ENCODE measurements around the gene RAPGEFL1. TPM values are rescaled to one million over a fixed set of nuclear protein-coding genes. Genes with fewer than 3 reads are reported as not detected.
"Not testable (repeated sequence)": the region's sequence is repeated elsewhere in the genome, so short reads cannot be mapped to it uniquely, and the experiment has no call there.

RAPGEFL1 gene, protein sequence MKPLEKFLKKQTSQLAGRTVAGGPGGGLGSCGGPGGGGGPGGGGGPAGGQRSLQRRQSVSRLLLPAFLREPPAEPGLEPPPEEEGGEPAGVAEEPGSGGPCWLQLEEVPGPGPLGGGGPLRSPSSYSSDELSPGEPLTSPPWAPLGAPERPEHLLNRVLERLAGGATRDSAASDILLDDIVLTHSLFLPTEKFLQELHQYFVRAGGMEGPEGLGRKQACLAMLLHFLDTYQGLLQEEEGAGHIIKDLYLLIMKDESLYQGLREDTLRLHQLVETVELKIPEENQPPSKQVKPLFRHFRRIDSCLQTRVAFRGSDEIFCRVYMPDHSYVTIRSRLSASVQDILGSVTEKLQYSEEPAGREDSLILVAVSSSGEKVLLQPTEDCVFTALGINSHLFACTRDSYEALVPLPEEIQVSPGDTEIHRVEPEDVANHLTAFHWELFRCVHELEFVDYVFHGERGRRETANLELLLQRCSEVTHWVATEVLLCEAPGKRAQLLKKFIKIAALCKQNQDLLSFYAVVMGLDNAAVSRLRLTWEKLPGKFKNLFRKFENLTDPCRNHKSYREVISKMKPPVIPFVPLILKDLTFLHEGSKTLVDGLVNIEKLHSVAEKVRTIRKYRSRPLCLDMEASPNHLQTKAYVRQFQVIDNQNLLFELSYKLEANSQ
- total RNA-seq (2014; rRNA removed; shearing (Covaris generic)): 0.51 and 1.2 TPM in 2 replicates

DNA sequence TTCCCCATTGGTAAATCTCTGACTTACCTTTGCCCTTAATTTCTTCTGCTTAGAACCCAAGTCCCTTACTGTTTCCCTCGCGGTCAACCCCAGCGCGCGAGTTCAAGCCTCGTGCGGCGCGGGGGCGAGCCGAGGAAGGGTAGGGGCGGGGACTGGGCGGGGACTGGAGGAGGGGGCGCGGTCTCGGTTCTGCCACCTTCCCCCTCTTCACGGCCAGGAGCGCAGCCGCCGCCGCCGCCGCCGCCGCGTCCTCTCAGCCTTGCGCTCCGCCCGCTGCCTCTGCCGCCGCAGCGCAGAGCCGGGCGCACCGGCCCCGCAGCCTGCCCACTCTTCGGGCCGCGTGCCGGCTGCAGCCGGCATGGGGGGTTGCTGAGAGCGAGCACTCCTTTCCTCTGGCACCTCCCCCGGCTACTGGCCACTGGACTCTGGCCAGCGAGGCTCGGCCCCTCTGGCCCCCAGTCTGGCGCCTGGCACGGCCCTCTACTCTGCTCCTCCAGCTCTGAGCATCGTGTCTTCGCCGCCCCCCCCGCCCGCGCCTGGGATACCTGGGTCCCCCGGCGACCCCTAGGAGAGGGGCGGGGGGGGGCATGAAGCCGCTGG, at the start of gene RAPGEFL1:
TSS of gene RAPGEFL1 (plus strand) at position 196 of the 600 bp plus-strand sequence. CDS start at position 588, 392 bp downstream.
- peak; percentile 77 for DNase-seq (ENCODE audit: low read depth)

DNA sequence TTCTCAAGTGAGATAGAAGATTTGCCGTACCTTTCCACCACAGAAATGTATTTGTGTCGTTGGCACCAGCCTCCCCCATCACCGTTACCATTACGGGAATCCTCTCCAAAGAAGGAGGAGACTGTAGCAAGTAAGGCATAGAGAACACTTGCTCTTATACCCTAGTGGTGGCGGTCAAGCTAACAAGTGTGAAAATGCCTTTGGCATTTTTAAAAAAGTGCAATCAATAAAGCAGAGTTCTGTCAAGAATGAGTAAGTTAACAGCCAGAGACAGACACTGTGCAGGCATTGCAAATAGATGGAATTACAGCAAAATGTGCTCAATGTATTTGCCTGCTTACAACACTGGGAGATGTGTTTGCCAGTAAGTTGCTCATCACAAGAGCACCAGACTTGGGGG, 47.8 kb upstream of the RAPGEFL1 start:
- DNase-seq (ENCODE audit: low read depth): no peak

DNA sequence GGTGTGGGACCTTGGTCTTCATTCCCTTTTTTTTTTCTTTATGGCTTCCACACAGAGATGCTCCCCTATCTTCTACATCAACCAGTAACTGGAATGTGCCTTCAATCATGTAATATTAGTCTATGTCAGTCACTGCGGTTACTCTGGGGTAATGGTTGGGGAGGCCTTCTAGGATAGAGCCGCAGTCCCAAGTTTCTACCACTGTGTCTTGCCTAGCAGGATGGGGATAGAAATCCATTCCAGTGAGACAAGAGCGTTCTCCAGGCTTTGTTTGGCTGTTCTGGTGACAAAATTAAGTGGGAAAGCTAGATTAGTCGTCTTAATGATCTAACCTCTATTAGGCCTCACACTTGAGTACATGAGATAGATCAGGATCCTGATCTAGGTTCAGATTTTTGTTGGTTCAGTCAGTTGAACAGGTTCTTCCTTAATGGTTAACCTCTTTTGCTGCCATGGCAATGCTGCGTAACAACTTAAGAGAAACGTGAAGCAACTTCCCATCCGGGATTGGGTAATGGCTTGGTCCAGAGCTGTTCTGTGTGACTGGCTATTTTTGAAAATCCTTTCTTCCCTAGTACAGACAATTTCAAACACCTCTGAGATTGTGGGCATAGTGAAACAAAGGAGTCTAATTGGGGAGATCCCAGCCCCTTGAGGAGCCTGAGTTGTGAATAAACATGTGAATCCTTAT, 46.8 kb upstream of the RAPGEFL1 start:
- DNase-seq (ENCODE audit: low read depth): no peak

DNA sequence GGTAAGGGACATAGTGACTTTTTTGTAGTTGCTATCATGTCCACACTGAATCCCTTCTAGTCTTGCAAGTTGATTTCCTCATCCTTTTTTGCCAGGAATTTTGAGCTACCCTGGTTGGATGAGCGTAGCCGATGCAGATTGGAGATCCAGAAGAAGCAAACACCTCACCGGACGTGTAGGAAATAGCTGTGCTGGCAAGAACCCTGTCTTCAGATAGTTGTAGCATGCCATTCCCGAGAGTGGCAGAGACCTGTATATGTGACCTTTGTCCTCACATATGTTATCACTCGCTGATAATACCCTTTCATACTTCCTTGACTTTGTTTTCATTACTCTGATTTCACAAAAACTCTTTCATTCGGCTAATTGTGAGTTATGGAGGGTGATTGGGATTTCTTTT, 43.1 kb upstream of the RAPGEFL1 start:
- no peak for DNase-seq (ENCODE audit: low read depth)

DNA sequence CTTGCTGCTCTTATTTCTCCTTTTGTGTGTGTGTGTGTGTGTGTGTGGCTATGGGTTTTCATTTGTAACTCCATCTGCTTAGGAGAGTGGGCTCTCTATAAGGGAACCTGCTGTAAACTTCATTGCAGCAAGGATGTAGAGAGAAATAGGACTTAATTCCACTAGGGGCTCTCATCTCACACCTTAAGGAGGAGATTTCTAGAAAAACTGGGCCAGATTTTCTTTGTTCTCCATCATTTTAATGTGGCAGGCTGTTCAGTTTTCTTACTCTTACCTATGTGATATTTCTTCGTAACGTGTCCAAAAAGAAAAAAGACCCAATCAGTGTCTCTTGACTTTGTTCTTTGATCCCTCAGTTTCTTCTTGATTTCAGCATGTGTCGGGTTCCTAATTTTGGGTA, 41.5 kb upstream of the RAPGEFL1 start:
- DNase-seq (ENCODE audit: low read depth): no peak

DNA sequence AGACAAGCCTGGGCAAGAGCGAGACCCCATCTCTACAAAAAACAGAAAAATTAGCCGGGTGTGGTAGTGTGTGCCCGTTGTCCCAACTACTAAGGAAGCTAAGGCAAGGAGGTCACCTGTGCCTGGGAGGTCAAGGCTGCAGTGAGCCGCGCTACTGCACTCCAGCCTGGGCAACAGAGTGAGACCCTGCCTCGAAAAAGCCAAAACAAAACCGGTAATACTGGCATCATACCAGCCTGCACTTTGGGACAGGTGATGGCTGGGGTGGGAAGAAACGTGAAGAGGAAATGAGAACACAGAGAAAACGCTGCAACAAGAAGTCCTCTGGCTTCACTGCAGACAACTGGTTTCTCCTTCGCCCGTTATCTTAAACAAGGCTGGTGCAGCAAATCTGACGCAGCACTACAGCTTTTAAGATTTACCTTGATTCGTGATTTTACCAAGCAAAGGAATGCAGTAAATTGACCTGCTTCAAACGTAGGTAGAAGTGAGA, 37.7 kb upstream of the RAPGEFL1 start:
- no peak for DNase-seq (ENCODE audit: low read depth)

DNA sequence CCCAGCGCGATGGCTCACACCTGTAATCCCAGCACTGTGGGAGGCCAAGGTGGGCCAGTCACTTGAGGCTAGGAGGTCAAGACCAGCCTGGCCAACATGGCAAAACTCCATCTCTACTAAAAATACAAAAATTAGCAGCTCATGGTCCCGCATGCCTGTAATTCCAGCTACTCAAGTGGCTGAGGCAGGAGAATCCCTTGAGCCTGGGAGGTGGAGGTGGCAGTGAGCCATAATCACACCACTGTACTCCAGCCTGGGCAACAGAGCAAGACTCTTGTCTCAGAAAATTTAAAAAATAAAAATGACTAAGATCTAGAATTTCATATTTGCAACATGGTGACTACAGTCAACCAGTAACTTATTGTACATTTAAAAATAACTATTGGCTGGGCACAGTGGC, 34.1 kb upstream of the RAPGEFL1 start:
- DNase-seq (ENCODE audit: low read depth): not testable (repeated sequence)

DNA sequence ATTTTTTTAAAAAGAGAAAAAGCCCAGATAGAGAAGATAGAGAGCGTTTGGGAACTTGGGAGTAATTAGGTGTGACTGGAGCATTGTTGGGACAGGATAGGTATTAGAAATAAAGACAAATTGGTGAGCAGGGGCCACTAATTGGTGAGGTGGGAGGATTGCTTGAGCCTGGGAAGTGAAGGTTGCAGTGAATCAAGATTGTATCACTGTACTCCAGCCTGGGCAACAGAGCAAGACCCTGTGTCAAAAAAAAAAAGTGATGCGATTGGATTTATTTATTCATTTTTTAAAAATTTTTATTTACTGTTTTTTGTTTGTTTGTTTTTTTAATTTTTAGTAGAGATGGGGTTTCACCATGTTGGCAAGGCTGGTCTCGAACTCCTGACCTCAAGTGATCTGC, 31.8 kb upstream of the RAPGEFL1 start:
- DNase-seq (ENCODE audit: low read depth): no peak

DNA sequence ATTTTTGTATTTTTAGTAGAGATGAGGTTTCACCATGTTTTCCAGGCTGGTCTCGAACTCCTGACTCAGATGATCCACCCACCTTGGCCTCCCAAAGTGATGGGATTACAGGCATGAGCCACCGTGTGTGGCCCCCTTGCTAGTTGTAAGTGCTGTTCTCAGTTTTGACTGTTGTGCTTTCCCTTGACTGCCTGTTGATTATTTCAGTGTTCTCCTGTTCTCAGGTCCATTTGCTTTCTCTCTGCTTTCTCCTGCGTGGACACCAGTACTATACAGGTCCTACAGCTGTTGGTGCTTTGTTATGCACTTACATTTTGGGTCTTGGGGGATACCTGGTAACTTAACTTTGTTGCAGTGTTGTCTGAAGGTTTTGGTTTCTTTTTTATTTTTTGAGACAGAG, 28.7 kb upstream of the RAPGEFL1 start:
- no peak for DNase-seq (ENCODE audit: low read depth)

DNA sequence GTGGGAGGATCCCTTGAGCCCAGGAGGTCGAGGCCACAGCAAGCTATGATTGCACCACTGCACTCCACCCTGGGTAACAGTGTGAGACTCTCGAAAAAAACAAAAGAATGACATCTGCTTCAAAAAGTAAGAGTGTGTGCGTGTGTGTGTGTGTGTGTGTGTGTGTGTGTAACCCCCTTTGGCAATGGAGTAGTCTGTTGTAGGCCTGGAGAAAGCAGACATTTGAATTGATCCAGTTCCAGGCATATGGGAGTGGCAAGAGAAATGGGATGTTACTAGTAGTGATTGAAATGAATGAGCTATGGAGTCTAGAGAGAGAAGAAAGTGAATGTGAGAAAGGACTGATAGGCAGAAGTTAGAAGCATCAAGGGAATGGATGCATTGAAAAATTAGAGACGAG, 27.0 kb upstream of the RAPGEFL1 start:
- DNase-seq (ENCODE audit: low read depth): no peak

DNA sequence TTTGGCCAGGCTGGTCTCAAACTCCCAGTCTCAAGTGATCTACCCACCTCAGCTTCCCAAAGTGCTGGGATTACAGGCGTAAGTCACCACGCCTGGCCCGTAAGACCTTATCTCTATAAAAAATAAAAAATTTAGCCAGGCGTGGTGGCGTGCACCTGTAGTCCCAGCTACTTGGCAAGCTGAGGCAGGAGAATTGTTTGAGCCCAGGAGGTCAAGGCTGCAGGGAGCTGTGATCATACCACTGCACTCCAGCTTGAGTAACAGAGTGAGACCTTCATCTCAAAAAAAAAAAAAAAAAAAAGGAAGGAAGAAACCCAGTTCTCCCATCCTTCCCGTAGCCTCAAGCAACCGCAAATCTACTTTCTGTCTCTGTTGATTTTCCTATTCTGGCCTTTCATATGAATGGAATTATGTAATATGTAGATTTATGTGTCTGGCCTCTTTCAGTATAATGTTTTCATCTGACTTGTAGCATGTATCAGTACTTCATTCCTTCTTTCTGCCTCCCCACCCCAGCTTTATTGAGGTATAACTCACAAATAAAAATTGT, 25.8 kb upstream of the RAPGEFL1 start:
- no peak for DNase-seq (ENCODE audit: low read depth)

DNA sequence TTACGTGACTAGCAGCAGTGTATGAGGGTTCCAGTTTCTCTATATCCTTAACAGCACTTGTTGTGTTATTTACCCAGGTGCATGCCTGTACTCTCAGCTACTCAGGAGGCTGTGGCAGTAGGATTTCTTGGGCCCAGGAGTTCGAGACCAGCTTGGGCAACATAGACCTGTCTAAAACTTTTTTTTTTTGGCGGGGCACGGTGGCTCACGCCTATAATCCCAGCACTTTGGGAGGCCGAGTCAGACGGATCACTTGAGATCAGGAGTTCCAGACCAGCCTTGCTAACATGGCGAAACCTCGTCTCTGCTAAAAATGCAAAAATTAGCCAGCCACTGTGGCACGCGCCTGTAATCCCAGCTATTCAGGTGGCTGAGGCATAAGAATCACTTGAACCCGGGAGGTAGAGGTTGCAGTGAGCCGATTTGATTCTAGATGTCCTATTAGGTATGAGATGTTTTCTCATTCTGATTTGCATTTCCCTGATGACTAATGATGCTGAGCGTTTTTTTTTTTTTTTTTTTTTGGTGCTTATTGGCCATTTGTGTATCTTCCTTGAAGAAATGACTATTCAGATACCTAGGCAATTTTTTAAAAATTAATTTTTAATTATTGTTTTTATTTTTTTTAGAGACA, 23.6 kb upstream of the RAPGEFL1 start:
- DNase-seq (ENCODE audit: low read depth): no peak

DNA sequence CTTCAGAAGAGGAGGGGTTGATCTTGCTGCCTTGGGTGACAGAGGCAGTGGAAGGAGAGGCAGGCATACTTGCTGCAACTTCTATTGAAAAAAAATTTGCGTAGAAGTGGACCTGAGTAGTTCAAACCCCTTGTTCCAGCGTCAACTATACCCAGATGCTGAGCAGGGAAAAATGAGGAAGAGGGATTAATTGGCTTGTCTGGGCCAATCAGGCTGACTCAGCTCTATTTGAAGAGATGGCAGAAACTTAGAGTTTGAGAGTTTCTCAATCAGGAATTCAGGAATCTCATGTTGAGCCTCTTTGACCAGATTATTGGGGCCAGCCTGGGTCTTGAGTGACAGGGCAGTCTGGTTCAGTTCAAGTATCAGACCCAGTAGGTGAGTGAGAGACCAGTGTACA, 19.3 kb upstream of the RAPGEFL1 start:
- no peak for DNase-seq (ENCODE audit: low read depth)

DNA sequence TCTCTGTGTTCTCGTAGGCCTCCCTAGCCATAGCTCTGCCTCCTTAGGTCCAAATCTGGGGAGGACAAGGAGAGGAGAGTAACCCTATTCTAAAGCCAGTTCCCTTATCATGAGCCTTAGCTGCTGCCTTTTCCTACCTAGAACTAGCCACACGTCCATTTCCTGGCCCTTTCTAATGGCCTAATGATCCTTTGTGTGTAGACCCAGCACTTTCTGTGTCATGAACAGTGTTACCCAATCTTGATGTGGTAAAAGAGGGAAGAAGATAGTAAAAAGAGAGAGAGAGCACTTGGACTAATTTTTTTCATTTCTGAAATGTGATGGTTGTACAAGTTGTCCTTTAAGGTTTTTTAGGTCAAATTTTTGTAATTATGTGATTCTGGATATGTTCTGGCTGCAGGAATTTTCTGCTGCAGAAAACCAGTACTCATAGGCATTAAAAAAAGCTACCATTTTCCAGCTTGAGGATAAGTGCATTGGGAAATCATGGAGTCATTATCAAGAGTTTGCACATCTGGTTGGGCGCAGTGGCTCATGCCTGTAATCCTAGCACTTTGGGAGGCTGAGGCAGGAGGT, 18.7 kb upstream of the RAPGEFL1 start:
- DNase-seq (ENCODE audit: low read depth): no peak

DNA sequence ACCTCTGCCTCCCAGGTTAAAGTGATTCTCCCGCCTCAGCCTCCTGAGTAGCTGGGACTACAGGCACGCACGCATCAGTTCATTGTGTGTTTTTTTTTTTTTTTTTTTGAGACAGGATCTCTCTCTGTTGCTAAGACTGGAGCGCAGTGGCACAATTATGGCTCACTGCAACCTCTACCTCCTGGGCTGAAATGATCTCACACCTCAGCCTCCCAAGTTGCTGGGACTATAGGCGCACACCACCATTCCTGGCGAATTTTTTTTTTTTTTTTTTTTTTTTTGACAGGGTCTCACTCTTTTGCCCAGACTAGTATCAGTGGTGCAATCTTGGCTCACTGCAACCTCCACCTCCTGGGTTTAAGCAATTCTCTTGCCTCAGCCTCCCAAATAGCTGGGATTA, 17.8 kb upstream of the RAPGEFL1 start:
- no peak for DNase-seq (ENCODE audit: low read depth)

DNA sequence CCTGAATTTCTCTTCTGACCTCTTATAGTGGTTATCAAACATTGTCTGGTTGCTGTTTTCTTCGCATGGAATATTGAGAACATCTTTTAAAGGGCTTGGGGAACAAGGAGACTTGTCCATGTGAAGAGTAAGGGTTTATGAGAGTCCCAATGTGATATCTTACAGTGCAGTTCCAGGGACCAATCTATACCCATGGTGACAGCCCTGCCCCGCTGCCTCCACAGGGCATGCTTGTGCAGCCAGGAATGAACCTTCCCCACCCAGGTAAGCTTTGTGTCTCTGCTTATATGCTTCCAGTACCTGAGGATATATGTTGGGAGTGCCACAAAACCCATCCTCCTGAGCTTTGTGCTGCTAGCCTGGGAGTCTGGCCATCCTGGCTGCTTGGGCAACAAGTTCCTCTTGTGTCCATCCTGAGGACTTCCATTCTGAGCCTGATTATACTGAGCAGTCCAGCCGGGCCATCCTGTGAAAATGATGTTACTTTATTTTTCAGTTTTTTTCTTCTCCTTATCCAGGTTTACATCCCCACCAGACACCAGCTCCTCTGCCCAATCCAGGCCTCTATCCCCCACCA, 9.5 kb upstream of the RAPGEFL1 start:
- no peak for DNase-seq (ENCODE audit: low read depth)

DNA sequence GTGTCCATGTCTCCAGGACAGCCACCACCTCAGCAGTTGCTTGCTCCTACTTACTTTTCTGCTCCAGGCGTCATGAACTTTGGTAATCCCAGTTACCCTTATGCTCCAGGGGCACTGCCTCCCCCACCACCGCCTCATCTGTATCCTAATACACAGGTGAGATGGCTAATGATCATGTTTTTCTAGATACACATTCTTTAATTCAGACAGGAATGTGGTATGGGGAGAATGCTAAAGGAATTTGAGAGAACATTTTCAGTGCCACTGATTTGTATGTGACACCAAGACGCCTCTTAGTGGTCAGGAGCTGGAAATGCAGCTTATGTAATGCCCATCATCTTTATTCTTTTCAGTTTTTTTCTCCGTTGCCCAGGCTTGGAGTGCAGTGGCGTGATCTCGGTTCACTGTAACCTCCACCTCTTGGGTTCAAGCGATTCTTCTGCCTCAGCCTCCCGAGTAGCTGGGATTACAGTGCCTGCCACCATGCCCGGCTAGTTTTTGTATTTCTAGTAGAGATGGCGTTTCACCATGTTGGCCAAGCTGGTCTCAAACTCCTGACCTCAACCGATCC, 8.9 kb upstream of the RAPGEFL1 start:
- peak; percentile 52 for DNase-seq (ENCODE audit: low read depth)

DNA sequence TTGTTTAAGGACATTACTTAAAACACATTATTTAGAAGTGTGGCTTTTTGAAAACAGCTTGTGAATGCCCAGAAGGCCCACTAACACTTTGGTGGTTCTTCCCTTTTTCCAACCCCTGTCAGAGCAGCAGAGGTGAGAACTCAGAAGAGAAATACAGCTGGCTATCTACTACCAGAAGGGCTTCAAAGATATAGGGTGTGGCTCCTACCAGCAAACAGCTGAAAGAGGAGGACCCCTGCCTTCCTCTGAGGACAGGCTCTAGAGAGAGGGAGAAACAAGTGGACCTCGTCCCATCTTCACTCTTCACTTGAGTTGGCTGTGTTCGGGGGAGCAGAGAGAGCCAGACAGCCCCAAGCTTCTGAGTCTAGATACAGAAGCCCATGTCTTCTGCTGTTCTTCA, 6.9 kb upstream of the RAPGEFL1 start:
- no peak for DNase-seq (ENCODE audit: low read depth)

DNA sequence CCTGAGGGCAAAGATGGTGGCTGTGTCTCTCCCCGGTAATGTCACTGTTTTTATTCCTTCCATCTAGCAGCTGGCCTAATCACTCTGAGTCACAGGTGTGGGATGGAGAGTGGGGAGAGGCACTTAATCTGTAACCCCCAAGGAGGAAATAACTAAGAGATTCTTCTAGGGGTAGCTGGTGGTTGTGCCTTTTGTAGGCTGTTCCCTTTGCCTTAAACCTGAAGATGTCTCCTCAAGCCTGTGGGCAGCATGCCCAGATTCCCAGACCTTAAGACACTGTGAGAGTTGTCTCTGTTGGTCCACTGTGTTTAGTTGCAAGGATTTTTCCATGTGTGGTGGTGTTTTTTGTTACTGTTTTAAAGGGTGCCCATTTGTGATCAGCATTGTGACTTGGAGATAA, 5.5 kb upstream of the RAPGEFL1 start:
- no peak for DNase-seq (ENCODE audit: low read depth)

DNA sequence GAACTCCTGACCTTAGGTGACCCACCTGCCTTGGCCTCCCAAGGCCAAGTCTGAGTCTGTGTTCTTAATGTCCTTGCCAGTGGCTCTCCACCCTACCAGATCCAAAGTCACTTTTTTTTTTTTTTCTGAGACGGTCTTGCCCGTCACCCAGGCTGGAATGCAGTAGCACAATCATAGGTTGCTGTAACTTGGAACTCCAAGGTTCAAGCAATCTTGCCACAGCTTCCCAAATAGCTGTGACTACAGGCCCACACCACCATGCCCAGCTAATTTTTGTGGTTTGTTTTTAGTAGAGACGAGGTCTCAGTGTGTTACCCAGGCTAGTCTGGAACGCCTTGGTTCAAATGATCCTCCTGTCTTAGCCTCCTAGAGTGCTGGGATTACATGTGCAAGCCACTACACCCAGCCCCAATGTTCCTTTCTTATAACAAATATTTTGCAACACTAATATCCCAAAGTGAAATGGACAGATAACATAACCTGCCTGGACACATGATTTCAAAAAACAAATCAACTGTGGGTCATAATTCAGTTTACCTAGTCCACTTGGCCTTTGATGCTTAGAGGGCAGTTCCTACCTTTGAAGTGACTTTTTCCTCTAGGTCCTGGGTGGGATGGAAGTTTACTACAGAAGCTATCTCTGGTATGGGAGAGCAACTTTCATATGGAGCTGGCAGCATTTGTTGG, 4.0 kb upstream of the RAPGEFL1 start:
- DNase-seq (ENCODE audit: low read depth): no peak

Data from Daoy (cell line).